HepG2 (cell line): ENCODE results near the gene PSMA7. TPM values are rescaled to one million over a fixed set of nuclear protein-coding genes. Genes with fewer than 3 reads are reported as not detected.

Experiments
- AGO2 ChIP-seq: fragments of 200-400 bp; formaldehyde crosslinking; optimal IDR thresholded peaks from 2 replicates; pipeline ENCODE3; 2017; ENCODE audit warnings: mild to moderate bottlenecking, low read depth, low read length, moderate library complexity
- CHD2 ChIP-seq: IDR thresholded peaks from 2 replicates; pipeline ENCODE4 v1.6.1; 2011; ENCODE audit warnings: low read depth, low read length, improper control_type of control experiment
- DRAP1 ChIP-seq: IDR thresholded peaks from 2 replicates; pipeline ENCODE4 v1.6.1; 2016; ENCODE audit warnings: missing genetic modification reagents, missing compliant biosample characterization
- HNRNPH1 ChIP-seq: fragments of 200-400 bp; formaldehyde crosslinking; optimal IDR thresholded peaks from 2 replicates; pipeline ENCODE3; 2017; ENCODE audit warnings: mild to moderate bottlenecking, low read depth, low read length
- IKZF1 ChIP-seq: fragments of 450-650 bp; IDR thresholded peaks from 2 replicates; pipeline ENCODE4 v1.7.1; 2016
- IKZF4 ChIP-seq: sonication (generic); formaldehyde crosslinking; IDR thresholded peaks from 2 replicates; pipeline ENCODE4 v1.5.1; 2020; ENCODE audit warnings: borderline replicate concordance, mild to moderate bottlenecking, low read depth, missing genetic modification reagents; ENCODE audit errors: not compliant biosample characterization
- MAF1 ChIP-seq: sonication (generic); formaldehyde crosslinking; IDR thresholded peaks from 2 replicates; pipeline ENCODE4 v1.5.0; 2020; ENCODE audit warnings: missing genetic modification reagents, borderline replicate concordance
- MBD4 ChIP-seq: IDR thresholded peaks from 2 replicates; pipeline ENCODE4 v1.6.1; 2012; ENCODE audit warnings: low read length, inconsistent platforms, borderline replicate concordance
- MXD3 ChIP-seq: IDR thresholded peaks from 2 replicates; pipeline ENCODE4 v1.6.1; 2016; ENCODE audit warnings: mild to moderate bottlenecking, missing biosample characterization, missing genetic modification reagents
- NRL ChIP-seq: sonication (generic); formaldehyde crosslinking; IDR thresholded peaks from 2 replicates; pipeline ENCODE4 v1.5.0; 2020; ENCODE audit warnings: missing genetic modification reagents, mild to moderate bottlenecking, moderate library complexity, borderline replicate concordance
- SOX13 ChIP-seq, 3 experiments: fragments of 450-650 bp in 1 of 3; sonication (generic) in 1 of 3; formaldehyde crosslinking in 1 of 3; IDR thresholded peaks in 2 of 3; conservative IDR thresholded peaks in 1 of 3; 2 replicates each; pipeline versions ENCODE4 v1.5.0 to v1.6.1; 2016 to 2020; ENCODE audit warnings: antibody characterized with exemption in 1 of 3, mild to moderate bottlenecking in 1 of 3, missing compliant biosample characterization in 1 of 3, missing genetic modification reagents in 1 of 3, moderate library complexity in 1 of 3
- ZBTB26 ChIP-seq: IDR thresholded peaks from 2 replicates; pipeline ENCODE4 v1.6.1; 2016; ENCODE audit warnings: missing compliant biosample characterization, missing genetic modification reagents, borderline replicate concordance
- ZBTB46 ChIP-seq: sonication (generic); formaldehyde crosslinking; IDR thresholded peaks from 2 replicates; pipeline ENCODE4 v1.4.0; 2020; ENCODE audit warnings: mild to moderate bottlenecking, missing genetic modification reagents, borderline replicate concordance
- ZNF432 ChIP-seq: sonication (generic); formaldehyde crosslinking; IDR thresholded peaks from 2 replicates; pipeline ENCODE4 v1.5.0; 2020; ENCODE audit warnings: missing genetic modification reagents, mild to moderate bottlenecking, borderline replicate concordance
- ZNF451 ChIP-seq: sonication (generic); formaldehyde crosslinking; IDR thresholded peaks from 2 replicates; pipeline ENCODE4 v1.5.0; 2020; ENCODE audit warnings: mild to moderate bottlenecking, missing genetic modification reagents
- ZNF567 ChIP-seq: sonication (generic); formaldehyde crosslinking; IDR thresholded peaks from 2 replicates; pipeline ENCODE4 v1.8.1; 2023; ENCODE audit warnings: mild to moderate bottlenecking, missing genetic modification reagents, borderline replicate concordance
- ZNF674 ChIP-seq: sonication (generic); formaldehyde crosslinking; IDR thresholded peaks from 2 replicates; pipeline ENCODE4 v1.5.0; 2020; ENCODE audit warnings: low read depth, mild to moderate bottlenecking, missing genetic modification reagents
- ZNF792 ChIP-seq: IDR thresholded peaks from 2 replicates; pipeline ENCODE4 v1.6.1; 2016
- ZXDC ChIP-seq: sonication (generic); formaldehyde crosslinking; IDR thresholded peaks from 2 replicates; pipeline ENCODE4 v1.5.0; 2020; ENCODE audit warnings: mild to moderate bottlenecking, missing genetic modification reagents
- polyA plus RNA-seq, 8 experiments: library from polyadenylated mRNA; depleted of rRNA in 3 of 8; stranded (reverse) in 7 of 8; unstranded in 1 of 8; fragments of >200 nt; fragmentation: Illumina TruSeq in 4 of 8; extraction: Trizol in 4 of 8; gene quantifications; 2 replicates each; pipeline versions ENCODE4 v1.2.1 to v1.2.3, GENCODE V29; 2011 to 2016; ENCODE audit warnings: low read depth in 4 of 8, missing spikeins in 1 of 8, mixed read lengths in 1 of 8; ENCODE audit not compliant: insufficient read depth in 1 of 8
- total RNA-seq, 5 experiments: library from RNA; depleted of rRNA; stranded (reverse); fragments of >200 nt; fragmentation: Illumina TruSeq; extraction: Trizol; gene quantifications; 2 replicates each; pipeline ENCODE4 v1.2.3, GENCODE V29; 2016; ENCODE audit warnings: low read depth in 1 of 5
- TF ChIP-seq, protein P1 (sequence below): IDR thresholded peaks from 2 replicates; pipeline ENCODE4 v1.6.1; 2016; ENCODE audit warnings: missing compliant biosample characterization, missing genetic modification reagents, borderline replicate concordance
- TF ChIP-seq, protein P2 (sequence below): sonication (generic); formaldehyde crosslinking; IDR thresholded peaks from 2 replicates; pipeline ENCODE4 v1.4.0; 2020; ENCODE audit warnings: missing genetic modification reagents

PSMA7 gene
- total and polyA plus RNA-seq, 2 of the 13 experiments (the other 11 are each of a cell fraction or from before 2014, with no cell fraction given), result 531 to 631 TPM

- TF ChIP-seq IKZF4 (CRISPR knock-in tag), result no peak
- no peak for TF ChIP-seq SOX13 (IDR thresholded peaks at IDR 0.05)
- TF ChIP-seq SOX13 (CRISPR knock-in tag; conservative IDR thresholded peaks at IDR 0.05 in 1 of 2, IDR thresholded peaks at IDR 0.05 in 1 of 2), result no peak
- no peak for TF ChIP-seq ZNF432 (CRISPR knock-in tag)
- TF ChIP-seq, protein P1, sequence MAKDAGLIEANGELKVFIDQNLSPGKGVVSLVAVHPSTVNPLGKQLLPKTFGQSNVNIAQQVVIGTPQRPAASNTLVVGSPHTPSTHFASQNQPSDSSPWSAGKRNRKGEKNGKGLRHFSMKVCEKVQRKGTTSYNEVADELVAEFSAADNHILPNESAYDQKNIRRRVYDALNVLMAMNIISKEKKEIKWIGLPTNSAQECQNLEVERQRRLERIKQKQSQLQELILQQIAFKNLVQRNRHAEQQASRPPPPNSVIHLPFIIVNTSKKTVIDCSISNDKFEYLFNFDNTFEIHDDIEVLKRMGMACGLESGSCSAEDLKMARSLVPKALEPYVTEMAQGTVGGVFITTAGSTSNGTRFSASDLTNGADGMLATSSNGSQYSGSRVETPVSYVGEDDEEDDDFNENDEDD, result no peak; the same call in 1 of the 2 replicates
- no peak for TF ChIP-seq IKZF1
- TF ChIP-seq MXD3 (CRISPR knock-in tag), result no peak
- no peak for TF ChIP-seq HNRNPH1
- TF ChIP-seq MBD4, result no peak
- no peak for TF ChIP-seq AGO2
- TF ChIP-seq ZBTB26, result no peak
- TF ChIP-seq DRAP1, result no peak
- TF ChIP-seq ZBTB46 (CRISPR knock-in tag), result no peak
- no peak for TF ChIP-seq ZNF674 (CRISPR knock-in tag)
- 0 out of 2 replicates have a peak, but pooled peaks have one; percentile 15 for TF ChIP-seq ZXDC (CRISPR knock-in tag)
- TF ChIP-seq CHD2, result no peak
- no peak for TF ChIP-seq ZNF792 (CRISPR knock-in tag)
- 0 out of 2 replicates have a peak, but pooled peaks have one; percentile 44 for TF ChIP-seq NRL (CRISPR knock-in tag)
- no peak for TF ChIP-seq ZNF567 (CRISPR knock-in tag)
- no peak for TF ChIP-seq MAF1
- TF ChIP-seq, protein P2, sequence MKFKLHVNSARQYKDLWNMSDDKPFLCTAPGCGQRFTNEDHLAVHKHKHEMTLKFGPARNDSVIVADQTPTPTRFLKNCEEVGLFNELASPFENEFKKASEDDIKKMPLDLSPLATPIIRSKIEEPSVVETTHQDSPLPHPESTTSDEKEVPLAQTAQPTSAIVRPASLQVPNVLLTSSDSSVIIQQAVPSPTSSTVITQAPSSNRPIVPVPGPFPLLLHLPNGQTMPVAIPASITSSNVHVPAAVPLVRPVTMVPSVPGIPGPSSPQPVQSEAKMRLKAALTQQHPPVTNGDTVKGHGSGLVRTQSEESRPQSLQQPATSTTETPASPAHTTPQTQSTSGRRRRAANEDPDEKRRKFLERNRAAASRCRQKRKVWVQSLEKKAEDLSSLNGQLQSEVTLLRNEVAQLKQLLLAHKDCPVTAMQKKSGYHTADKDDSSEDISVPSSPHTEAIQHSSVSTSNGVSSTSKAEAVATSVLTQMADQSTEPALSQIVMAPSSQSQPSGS, result peak; percentile 38; the same call in 1 of the 2 replicates
- no peak for TF ChIP-seq ZNF451
These were observed 22.8 kb downstream of the PSMA7 start (continued) for GRCh38 chr20:62120365-62120762.
